SK-N-SH (cell line): ENCODE measurements around the gene GATAD2B. TPM values are rescaled to one million over a fixed set of nuclear protein-coding genes. Genes with fewer than 3 reads are reported as not detected.
A peak's percentile ranks its signal among the peaks of the same experiment; 100 is the strongest.

Experiments used
- CTCF ChIA-PET: fragments of 300-600, 350-600 bp; formaldehyde crosslinking; extraction: SDS; loops from one replicate; lab custom pipeline; 2021; lab: Yijun Ruan, JAX
- POLR2A ChIA-PET: fragments of 350-600 bp; sonication (Branson Sonifier 250); formaldehyde crosslinking; extraction: SDS; loops from one replicate; lab custom pipeline; 2020; ENCODE audit warnings: antibody characterized with exemption, inconsistent platforms; lab: Yijun Ruan, JAX
- DNase-seq: peaks from one replicate; pipeline ENCODE4 v3.0.0; 2012
- H2AFZ ChIP-seq: fragments of 200-600 bp; sonication (generic); 2 replicates; pipeline ENCODE4 v1.8.1; 2016; ENCODE audit warnings: antibody characterized with exemption, mild to moderate bottlenecking, low read depth
- H3F3A ChIP-seq: fragments of 200-600 bp; sonication (generic); replicated peaks from 2 replicates; pipeline ENCODE3; 2016; ENCODE audit warnings: antibody characterized with exemption, mild to moderate bottlenecking; ENCODE audit not compliant: insufficient read depth
- H3K27ac ChIP-seq, 2 experiments: fragments of 200-500 bp in 1 of 2; fragments of 200-600 bp in 1 of 2; sonication (Bioruptor generic) in 1 of 2; sonication (generic), shearing (Covaris generic) in 1 of 2; 2 replicates each; pipeline versions ENCODE4 v1.5.1 to v1.6.1; 2014 to 2016; ENCODE audit warnings: low read depth in 2 of 2, inconsistent platforms in 1 of 2, low read length in 1 of 2, mild to moderate bottlenecking in 1 of 2, mixed read lengths in 1 of 2
- H3K27me3 ChIP-seq: fragments of 200-600 bp; sonication (generic), shearing (Covaris generic); 2 replicates; pipeline ENCODE4 v1.6.1; 2016; ENCODE audit warnings: mixed run types; ENCODE audit not compliant: insufficient read depth
- H3K36me3 ChIP-seq, 2 experiments: fragments of 200-500 bp in 1 of 2; fragments of 200-600 bp in 1 of 2; sonication (Bioruptor generic) in 1 of 2; sonication (generic) in 1 of 2; replicated peaks in 1 of 2; 2 replicates each; pipeline versions ENCODE3 to v1.5.1; 2014 to 2016; ENCODE audit warnings: low read length in 1 of 2, mild to moderate bottlenecking in 1 of 2; ENCODE audit not compliant: insufficient read depth in 2 of 2, control insufficient read depth in 1 of 2
- H3K4me1 ChIP-seq, 2 experiments: fragments of 200-500 bp in 1 of 2; fragments of 200-600 bp in 1 of 2; sonication (Bioruptor generic) in 1 of 2; sonication (generic), shearing (Covaris generic) in 1 of 2; 2 replicates each; pipeline versions ENCODE4 v1.5.1 to v1.6.1; 2014 to 2016; ENCODE audit warnings: low read depth in 1 of 2, low read length in 1 of 2, mixed run types in 1 of 2; ENCODE audit not compliant: insufficient read depth in 2 of 2, control insufficient read depth in 1 of 2
- H3K4me2 ChIP-seq: fragments of 200-600 bp; sonication (generic), shearing (Covaris generic); 2 replicates; pipeline ENCODE4 v1.6.1; 2017; ENCODE audit warnings: mixed run types
- H3K4me3 ChIP-seq, 2 experiments: fragments of 200-500 bp in 1 of 2; fragments of 200-600 bp in 1 of 2; sonication (Bioruptor generic) in 1 of 2; sonication (generic), shearing (Covaris generic) in 1 of 2; 2 replicates each; pipeline versions ENCODE4 v1.5.1 to v1.8.1; 2014 to 2016; ENCODE audit warnings: low read depth in 2 of 2, inconsistent platforms in 1 of 2, low read length in 1 of 2, mild to moderate bottlenecking in 1 of 2, mixed read lengths in 1 of 2, moderate library complexity in 1 of 2
- H3K79me2 ChIP-seq: fragments of 200-600 bp; sonication (generic); 2 replicates; pipeline ENCODE4 v1.8.1; 2017; ENCODE audit warnings: mild to moderate bottlenecking; ENCODE audit not compliant: insufficient read depth
- H3K9ac ChIP-seq: fragments of 200-600 bp; sonication (generic); 2 replicates; pipeline ENCODE4 v1.6.1; 2017; ENCODE audit warnings: mixed run types
- H3K9me2 ChIP-seq: fragments of 200-600 bp; sonication (generic); 2 replicates; pipeline ENCODE4 v1.6.1; 2017; ENCODE audit warnings: mixed run types
- H3K9me3 ChIP-seq: fragments of 200-600 bp; sonication (generic); 2 replicates; pipeline ENCODE4 v1.6.1; 2017; ENCODE audit warnings: mixed run types, mild to moderate bottlenecking, moderate library complexity
- H4K20me1 ChIP-seq: fragments of 200-600 bp; sonication (generic); 2 replicates; pipeline ENCODE4 v1.6.1; 2017; ENCODE audit warnings: mild to moderate bottlenecking, mixed run types; ENCODE audit not compliant: insufficient read depth
- MAX ChIP-seq: IDR thresholded peaks from 2 replicates; pipeline ENCODE4 v1.4.0; 2012; ENCODE audit warnings: low read depth
- MXI1 ChIP-seq: IDR thresholded peaks from 2 replicates; pipeline ENCODE4 v1.6.1; 2012; ENCODE audit warnings: mild to moderate bottlenecking, low read depth, low read length, improper control_type of control experiment
- REST ChIP-seq: IDR thresholded peaks from 2 replicates; pipeline ENCODE4 v1.6.1; 2012; ENCODE audit warnings: mild to moderate bottlenecking, low read depth, low read length, moderate library complexity
- SIN3A ChIP-seq: IDR thresholded peaks from 2 replicates; pipeline ENCODE4 v1.6.1; 2012; ENCODE audit warnings: low read depth, mild to moderate bottlenecking, low read length, moderate library complexity, borderline replicate concordance
- TAF1 ChIP-seq: IDR thresholded peaks from 2 replicates; pipeline ENCODE4 v1.6.1; 2012; ENCODE audit warnings: low read depth, mild to moderate bottlenecking, low read length, moderate library complexity, borderline replicate concordance
- YY1 ChIP-seq: IDR thresholded peaks from 2 replicates; pipeline ENCODE4 v1.4.0; 2012; ENCODE audit warnings: low read depth, mild to moderate bottlenecking
- WGBS: methylation state at CpG from one replicate; pipeline ENCODE4 v1.1.6; 2017; ENCODE audit warnings: low lambda C conversion rate; 5-methylcytosine and 5-hydroxymethylcytosine counted together
- polyA plus RNA-seq, 3 experiments: library from polyadenylated mRNA; depleted of rRNA; stranded (reverse); fragments of >200 nt; gene quantifications; 2 replicates each; pipeline ENCODE4 v1.2.3, GENCODE V29; 2012
- TF ChIP-seq, protein P1 (sequence below): fragments of 150-350 bp; IDR thresholded peaks from 2 replicates; pipeline ENCODE4 v1.6.1; 2017; ENCODE audit warnings: antibody characterized with exemption, low read length, low read depth, borderline replicate concordance

Gene GATAD2B
- polyA plus RNA-seq, 1 of the 3 experiments (the other 2 are of a cell fraction): 2.8 TPM

- TF ChIP-seq SIN3A: 0 out of 2 replicates have a peak, but pooled peaks have one; percentile 21
- TF ChIP-seq TAF1: peak; percentile 51; the same call in 1 of the 2 replicates
- no peak for TF ChIP-seq REST
- no peak; the same call in 1 of the 2 replicates for TF ChIP-seq MXI1
- TF ChIP-seq, protein P1, sequence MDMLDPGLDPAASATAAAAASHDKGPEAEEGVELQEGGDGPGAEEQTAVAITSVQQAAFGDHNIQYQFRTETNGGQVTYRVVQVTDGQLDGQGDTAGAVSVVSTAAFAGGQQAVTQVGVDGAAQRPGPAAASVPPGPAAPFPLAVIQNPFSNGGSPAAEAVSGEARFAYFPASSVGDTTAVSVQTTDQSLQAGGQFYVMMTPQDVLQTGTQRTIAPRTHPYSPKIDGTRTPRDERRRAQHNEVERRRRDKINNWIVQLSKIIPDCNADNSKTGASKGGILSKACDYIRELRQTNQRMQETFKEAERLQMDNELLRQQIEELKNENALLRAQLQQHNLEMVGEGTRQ: no peak
- no peak for TF ChIP-seq MAX
These were observed 35.6 kb upstream of the GATAD2B start, which contains the start of gene CRTC2 (continued) for GRCh38 chr1:153958111-153958960.

DNA sequence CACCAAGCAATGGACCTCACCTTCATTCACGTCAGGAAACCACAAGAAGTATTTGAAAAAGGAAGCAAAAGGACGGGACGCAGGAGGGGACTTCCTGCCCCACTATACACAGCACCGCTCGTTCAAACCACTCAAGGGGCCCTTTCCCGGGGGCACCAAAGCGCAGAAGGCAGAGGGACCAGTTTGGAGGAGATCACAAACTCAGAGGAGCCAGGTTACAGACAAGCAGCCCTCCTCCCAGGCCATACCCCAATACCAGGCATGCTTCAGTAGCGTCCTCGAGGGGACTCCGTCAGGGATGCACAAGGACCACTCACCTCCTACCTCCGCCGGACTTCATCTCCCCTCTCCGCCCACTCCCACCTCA, 35.0 kb upstream of the GATAD2B start:
- H3K4me2 ChIP-seq: peak overlapping the region; percentile 82
- peaks cover 75% of the 10 kb centered on the region for H3K79me2 ChIP-seq
- TF ChIP-seq YY1 (no peak), MXI1 (peak; percentile 43; the same call in 1 of the 2 replicates)
- peaks cover 5 to 53% of the 10 kb centered on the region in 2 experiments; a peak in 3 of 4 replicates for H3K4me1 ChIP-seq
- no peak for DNase-seq
- no peaks in the 10 kb centered on the region for H3K27me3 ChIP-seq
- peaks cover 41% of the 10 kb centered on the region for H4K20me1 ChIP-seq
- ChIA-PET CTCF (interaction anchor here (1.1 to 8.6 kb wide), 5 partner anchors 10 to 163 kb away, joined by 3 to 51 read pairs (median 10); partner anchors contain the start of genes CREB3L4, DENND4B and RAB13), POLR2A (interaction anchor here (1.1 to 4.4 kb wide), 4 partner anchors 9 to 34 kb away, joined by 3 to 32 read pairs (median 5); partner anchors contain the start of genes CREB3L4, DENND4B and GATAD2B)
- WGBS: 3% methylated on average over 8 of the region's 13 CpGs
- H3K36me3 ChIP-seq: peaks cover 12 to 33% of the 10 kb centered on the region in 2 experiments
- H3K27ac ChIP-seq: peak overlapping the region; percentile 88 to 96
- H3K4me3 ChIP-seq: peak overlapping the region; percentile 69 to 95
- H3K9ac ChIP-seq: peak overlapping the region; percentile 94
- peaks cover 15% of the 10 kb centered on the region for H3F3A ChIP-seq
- H3K9me2 ChIP-seq: no peaks in the 10 kb centered on the region
- no peak overlapping the region for H2AFZ ChIP-seq
- no peaks in the 10 kb centered on the region for H3K9me3 ChIP-seq
